HG02798 (cell line): ENCODE measurements around the gene ACTR8.

Experiments
- ATAC-seq: cut with Tn5 transposase; IDR thresholded peaks from one replicate; pipeline ENCODE4 v1.9.1; 2021; ENCODE audit warnings: mild to moderate bottlenecking; ENCODE audit not compliant: unreplicated experiment, poor library complexity

The ACTR8 gene

DNA sequence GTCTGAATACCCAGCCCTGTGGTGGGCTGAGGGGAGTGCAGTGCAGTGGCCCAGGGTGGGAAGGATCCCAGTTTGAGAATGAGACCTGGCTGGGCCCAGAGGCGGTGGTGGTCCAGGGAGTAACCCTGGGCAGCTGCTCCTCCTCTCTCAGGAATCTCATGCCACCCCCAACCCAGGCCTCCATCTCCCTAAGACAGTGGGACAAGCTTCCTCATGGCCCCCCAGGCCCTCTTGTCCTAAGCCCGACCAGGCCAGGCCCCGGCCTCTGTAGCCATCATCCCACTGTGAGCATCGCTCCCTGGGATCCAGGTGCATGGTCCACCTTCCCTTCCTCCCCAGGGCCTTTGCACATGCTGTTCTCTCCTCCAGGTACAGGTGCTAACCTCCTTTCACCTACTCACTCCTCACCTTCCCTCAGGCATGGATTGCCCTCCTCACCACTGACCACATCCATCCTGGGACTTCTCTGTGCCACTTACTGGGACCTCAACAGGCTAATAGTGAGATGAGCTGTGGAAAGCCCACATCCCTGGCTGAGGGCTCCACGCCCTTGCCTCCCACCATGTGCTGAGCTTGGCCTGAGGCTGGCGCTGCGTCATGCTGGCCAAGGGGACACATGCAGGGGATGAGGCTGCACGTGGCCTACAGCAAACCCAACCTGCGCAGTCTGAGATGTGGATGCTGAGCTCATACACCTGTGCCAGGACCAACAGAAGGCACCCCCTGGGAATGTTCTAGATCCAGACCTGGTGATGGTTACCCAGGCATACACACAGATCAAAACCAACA, 45.7 kb downstream of the ACTR8 start:
- no peak for ATAC-seq

DNA sequence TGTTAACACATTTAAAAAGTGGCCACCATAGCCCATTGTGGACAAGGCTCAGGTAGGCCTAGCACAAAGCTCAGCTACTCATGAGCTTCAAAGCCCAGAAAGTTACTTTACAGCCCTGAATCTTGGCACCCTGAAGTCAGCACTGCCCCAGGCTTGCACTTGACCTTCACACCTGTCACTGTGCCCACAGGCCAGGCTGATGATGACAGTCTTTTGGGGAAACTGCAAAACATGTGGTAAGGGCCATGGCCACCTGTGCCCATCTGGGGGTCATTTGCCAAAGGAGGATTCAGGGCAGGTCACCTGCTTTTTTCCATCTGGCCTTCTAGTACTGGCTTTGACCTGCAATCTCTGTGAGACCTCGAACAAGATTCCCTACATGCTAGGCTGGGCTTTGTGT, 46.7 kb downstream of the ACTR8 start:
- ATAC-seq, result no peak

DNA sequence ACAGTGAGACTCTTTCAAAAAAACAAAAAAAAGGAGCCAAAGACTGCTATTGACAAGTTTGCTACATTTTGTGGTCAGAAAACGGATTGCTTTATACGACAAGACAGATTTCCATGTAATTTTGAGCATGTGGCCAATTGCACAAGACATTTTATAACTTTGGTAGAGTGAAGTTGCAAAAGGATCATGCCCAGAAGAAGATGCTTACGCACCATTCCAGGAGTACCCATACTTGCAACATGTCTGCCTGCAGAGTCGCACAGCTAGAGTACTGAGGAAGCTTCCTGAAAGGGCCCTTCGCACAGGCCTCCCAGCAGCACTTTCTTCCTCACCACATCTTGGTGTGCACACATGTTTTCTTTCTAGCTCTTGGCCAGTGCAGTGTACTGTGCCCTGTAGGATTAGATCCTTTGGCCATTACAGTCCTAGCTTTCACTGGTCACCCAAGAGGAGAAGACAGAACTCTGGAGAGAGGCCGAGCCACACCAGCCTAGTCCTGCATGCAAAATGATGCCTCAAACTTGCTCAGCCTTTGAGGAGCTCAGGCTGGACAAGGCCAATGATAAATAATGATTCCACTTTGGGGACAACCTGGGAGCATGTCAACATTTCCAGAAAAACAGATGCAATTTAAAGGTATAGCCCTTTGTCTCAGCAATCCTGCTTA, 47.4 kb downstream of the ACTR8 start:
- no peak for ATAC-seq

DNA sequence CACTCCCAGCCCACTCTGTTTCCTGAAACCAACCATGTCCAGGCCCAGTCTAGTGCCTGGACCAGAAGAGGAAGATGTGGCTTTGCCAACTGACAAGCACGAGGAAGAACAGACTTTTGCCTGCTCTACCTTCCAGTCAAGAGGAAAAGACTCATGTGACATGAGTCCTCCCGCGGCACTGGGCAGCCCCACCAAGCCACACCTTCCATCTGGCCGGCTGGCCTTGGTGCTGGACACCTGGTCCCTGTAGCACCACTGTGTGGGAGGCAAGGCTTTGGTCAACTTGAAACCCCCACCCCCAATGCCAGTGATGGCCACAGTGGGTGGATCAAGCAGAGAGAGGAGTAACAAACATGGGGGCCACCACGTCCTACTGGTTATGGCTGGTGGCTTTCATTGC, 48.3 kb downstream of the ACTR8 start:
- ATAC-seq, result no peak

DNA sequence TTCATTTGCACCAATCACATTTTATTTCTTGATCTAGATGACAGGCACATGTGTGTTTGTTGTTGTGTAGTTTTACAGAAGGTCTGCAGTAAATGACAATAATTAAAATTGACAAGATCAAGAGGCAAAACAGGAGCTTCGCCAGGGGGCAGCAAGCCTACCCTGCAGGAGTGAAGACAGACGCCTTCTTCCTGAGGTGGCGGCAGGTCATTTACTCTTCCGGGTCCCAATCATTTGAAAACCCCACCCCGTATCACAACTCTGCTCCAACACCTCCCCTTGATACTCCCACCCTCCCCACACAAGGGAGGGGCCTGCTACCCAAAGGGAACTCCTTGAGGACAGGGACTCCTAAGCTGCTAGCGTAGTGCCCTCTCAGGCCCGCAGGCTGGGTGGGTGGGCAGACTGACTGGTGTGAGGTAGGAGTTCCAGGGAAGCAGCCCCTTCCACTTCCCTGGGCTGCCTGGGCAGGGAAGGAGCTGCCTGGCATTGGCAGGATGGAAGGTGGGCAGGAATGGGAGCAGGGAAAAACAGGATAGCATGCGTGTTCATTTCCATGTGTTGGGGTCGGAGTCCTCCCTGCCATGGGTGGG, 48.8 kb downstream of the ACTR8 start:
- ATAC-seq, result no peak

DNA sequence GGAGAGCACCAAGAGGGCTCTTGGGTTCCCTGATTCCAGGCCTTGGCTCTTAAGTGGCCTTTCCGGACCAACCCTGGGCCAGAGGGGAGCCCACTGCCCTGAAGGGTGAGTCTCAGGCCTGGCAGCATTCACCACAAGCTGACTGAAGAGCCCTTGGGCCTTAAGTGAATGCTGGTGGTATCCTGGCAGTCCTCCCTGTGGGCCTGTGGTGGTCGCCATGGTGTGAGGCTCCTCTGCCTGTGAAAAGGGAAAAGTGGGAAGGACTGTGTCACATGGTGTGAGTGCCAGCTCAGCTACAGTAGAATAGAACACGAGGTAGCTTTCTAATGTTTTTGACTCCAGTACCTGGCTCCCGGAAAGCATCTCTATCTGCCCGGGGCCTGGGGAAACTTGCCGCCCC, 51.0 kb downstream of the ACTR8 start:
- no peak for ATAC-seq

DNA sequence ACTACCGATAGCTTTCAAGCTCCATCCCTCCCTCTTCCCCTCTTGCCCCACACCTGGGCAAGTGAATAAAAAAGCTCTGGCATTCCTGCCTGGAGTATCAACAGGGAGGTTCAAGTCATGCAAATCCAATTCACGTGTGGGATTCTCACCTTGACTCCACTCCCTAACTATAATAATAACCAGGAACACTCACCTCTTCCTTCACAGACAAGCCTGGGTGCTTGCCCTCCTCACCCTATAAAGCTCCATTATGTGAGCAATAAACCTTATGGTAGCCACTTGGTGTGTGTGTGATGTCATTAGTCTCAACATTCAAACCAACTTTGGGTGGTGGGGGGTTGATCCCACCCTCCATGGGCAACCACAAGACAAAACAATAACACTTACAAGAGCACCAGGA, 52.3 kb downstream of the ACTR8 start:
- no peak for ATAC-seq

DNA sequence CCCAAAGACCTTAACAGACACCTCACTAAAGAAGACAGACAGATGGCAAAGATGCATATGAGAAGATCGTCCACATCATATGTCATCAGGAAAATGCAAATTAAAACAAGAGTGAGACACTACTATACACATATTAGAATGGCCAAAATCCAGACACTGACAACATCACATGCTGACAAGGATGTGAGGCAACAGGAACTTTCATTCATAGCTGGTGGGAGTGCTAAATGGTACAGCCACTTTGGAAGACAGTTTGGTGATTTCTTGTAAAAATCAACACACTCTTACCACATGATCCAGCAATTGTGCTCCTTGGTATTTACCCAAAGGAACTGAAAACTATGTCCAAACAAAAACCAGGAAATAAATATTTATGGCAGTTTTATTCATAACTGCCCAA, 53.4 kb downstream of the ACTR8 start:
- ATAC-seq, result no peak

DNA sequence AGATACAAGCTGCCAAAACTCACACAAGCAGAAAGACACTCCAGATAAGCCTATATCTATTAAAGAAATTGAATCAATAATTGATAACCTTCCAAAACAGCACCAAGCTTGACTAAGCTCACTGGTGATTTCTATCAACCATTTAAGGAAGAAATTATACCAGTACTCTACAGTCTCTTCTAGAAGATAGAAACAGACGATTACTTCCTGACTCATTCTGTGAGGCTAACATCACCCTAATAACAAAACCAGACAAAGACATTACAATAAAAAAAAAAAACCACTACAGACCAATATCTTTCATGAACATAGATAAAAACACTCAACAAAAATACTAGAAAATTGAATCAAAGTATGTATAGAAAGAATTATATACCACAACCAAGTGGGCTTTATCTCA, 55.9 kb downstream of the ACTR8 start:
- no peak for ATAC-seq

DNA sequence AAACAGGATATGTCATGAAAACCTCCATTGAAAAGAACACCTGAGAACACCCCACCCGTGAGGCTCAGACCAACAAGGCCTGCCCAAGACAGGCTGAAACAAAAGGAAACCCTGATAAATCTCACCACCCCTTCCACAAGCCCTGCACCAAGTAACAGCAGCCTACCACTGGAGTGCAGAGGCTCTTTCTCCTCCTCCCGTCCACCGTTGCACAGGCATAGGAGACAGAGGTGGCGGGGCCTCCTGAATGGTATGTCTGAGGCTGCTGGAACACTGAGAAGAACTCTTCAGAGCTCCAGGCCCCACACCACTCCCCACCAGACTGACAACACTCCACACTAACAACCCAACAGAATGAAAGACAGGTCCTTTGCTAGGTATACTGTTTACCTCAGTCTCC, 57.2 kb downstream of the ACTR8 start:
- ATAC-seq, result no peak

DNA sequence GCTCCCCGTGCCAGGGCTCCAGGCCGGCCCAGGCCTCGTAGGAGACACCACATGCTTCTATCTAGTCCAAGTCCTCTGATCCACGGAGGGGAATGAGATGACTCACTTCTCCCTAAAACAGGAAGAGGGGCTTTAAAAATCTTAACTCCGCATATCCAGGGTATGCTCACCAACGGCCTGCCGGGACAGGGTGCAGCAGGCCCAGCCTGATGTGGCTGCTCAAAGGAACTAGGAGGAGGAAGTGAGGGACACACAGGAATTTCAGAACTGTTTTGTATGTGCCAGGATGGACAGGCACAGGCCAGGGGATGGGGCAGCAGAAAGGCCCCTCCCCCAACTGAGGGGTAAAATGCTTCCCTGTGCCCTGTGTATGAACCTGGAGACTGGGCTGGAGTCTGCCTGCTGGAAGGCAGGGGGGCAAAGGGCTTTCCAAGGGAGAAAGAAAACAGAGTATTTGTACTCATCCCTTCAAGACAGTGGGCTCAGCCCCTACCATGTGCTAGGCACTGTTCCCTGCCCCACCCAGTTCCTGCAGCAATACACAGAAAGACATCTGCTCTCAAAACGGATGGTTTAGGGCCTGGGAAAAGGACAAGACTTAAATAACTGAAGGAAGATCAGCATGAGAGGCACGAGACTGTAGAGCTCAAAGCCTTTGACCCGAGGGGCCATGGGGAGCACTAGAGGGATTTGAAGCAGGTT, 57.8 kb downstream of the ACTR8 start:
- no peak for ATAC-seq

DNA sequence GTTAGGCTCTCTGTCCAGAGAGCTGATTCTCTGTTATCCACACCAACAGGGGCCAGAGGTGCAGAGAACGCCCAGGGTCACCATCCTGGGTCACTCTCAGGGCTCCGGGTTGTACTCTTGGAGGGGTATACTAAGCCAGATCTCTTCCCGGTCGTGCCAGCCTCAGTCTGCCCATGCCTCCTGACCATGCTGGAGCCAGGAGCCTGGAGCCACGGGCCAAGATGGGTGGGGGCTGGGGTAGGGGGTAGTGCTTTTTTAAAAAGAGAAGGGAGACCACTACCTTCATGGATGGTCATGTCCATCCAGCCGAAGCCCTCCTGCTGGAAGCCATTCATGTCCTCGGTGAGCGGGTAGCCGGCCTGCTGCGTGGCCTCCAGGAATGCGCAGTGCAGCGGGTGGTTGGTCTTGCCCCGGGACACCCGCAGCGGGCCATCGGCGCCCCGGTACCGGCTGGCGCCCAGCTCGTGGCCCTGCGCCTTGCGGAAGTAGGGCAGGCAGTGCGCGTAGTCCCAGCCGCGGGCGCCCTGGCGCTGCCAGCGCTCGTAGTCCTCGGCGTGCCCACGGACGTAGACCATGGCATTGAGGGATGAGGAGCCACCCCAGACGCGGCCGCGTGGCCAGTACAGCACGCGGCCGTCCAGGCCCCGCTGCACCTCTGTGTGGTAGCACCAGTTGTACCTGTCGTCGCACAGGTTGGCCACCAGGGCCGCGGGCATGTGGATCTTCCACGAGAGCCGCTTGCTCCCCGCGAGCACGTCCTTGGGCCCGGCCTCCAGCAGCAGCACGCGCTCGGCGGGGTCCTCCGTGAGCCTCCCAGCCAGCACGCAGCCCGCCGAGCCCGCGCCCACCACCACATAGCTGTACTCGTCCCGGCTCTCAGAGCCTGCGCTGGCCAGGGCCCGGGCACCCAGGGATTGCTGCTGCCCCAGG, 58.7 kb downstream of the ACTR8 start:
- ATAC-seq, result no peak

DNA sequence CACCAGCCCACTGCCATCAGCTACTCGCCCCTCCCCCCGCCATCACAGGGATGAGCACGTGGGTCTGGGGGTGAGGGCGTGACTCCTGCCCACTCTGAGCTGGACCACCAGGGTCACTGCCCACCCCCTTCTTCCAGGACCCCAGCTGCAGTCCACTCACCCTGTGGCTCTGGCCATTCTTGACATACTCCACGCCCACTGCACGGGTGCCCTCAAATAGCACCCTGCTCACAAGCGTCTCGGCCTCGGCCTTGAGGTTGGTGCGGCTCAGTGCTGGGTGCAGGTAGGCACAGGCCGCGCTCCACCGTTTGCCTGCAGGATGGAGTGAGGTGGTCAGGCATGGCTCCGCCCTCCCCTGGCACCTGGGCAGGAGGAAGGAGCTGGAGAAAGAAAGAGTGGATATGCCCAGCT, 59.6 kb downstream of the ACTR8 start:
- ATAC-seq, result no peak

DNA sequence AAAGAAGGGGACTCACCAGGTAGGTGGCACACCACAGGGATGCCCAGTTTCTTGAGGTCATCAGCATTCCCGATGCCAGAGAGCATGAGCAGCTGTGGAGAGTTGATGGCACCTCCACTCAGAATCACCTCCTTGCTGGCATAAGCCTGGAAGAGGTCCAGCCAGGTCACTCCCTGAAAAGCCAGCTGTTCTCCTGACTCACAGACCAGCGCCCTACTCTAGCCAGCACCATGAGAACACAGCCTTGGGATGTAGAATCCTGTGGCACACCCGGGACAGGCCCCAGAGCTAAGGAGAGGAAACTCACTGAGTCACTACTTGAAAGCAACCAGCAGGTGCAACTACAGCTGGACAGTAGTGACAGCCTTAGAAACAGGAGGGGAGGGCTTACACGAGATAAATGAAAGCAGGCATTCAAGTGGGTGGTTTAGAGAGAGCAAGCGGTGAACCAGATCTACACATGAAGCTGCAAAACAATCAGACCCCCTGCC, 60.3 kb downstream of the ACTR8 start:
- ATAC-seq, result peak; percentile 80

DNA sequence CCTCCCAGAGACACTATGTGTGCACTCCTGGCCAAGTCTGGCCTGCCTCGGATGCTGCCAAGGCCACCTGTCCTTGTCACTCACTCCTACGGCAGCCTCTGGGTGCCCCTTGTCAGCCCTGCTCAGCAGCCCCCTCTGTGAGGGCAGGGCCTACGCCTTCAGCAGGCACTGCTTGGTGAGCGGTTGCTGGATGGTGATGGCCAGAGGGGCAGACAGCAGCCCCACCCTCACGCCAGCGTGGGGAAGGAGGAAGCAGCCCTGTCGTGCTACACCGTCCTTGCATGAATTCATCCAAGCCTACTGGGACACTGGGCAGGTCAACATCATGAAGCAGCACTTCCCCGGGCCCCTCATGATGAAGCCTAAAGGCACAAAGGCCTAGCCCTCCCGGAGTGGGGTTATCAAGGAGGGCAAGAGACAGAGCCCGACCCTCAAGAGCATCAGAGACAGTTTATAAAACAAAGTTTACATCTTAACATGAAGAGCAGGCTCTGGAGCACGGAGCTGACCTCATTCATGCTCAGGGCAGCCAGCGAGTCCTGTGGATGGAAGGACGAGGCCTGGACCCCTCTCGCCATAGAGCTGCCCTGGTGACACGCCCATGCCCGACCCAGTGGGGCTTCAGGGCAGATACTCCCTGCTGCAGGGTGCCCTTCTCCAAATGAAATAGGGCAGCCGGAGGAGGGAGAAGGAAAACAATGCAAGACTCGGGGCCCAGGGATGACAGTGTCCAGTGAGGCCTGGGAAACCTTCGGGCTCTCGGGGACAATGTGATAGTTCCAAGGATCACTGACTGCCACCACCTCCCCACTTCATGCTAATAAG, 61.0 kb downstream of the ACTR8 start:
- no peak for ATAC-seq

DNA sequence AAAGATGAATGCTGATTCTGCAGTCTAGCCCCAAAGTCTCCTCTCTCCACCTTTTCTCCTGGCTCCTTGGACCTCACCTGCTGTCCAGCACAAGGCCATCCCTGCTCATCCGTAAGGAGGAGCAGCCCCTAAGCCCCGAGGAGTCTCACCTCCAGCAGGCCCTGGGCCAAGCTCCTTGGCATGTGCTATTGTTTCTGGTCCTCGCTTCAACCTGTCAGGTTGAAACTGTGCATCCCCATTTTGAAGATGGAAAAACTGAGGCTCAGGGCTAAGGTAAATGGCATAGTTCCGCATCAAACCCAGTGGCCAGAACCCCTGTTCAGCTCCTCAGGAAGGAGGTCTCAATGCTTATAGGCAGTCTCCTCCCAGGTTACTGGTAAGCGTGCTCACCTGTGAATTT, 61.9 kb downstream of the ACTR8 start:
- ATAC-seq, result no peak

DNA sequence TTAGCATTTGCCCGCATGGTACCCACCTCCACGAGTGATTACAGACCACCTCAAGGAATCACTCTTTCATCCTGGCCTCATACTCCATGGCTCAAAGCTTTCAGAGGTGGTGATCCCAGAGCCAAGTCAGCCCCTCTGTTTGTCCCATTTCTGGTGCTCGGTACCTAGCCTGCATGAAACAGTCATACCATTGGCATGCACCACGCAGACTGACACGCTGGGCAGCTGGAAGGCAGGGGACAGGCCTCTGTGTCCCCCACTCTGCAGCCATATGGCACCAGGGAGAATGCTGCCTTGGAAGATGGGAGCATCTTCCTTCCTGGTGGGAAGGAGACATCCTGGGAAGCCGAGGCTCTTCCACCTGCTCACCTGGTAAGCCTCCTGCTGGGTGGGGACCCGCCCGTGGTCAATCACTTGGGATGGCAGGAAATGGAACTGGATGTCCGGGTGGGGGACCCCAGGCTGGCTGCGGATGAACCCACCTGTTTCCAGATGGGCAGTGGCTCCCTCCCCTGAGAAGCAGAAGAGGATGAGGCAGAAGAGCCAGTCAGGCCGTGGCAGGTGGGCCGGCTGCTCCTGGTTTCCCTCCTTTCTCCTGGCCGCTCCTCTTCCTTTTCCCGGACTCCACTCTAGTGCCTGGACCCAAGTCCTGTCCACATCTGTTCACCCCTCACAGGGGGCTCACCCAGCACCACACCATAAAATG, 62.6 kb downstream of the ACTR8 start:
- ATAC-seq, result no peak
